ENCODE results near the gene ARHGAP44. TPM values are rescaled to one million over a fixed set of nuclear protein-coding genes. Genes with fewer than 3 reads are reported as not detected.
"Not testable (repeated sequence)": the region's sequence is repeated elsewhere in the genome, so short reads cannot be mapped to it uniquely, and the experiment has no call there.

Gene ARHGAP44
- total RNA-seq, 2 experiments from 2014 or later: 13.7 to 19.9 TPM

GRCh38 chr17:12877953-12878669, 88.8 kb downstream of the ARHGAP44 start:
- Histone ChIP-seq H4K20me1 (ENCODE audit: insufficient read depth, low read length) (no peaks in the 10 kb centered on the region), H2AFZ (ENCODE audit: low read length) (no peak overlapping the region), H3K4me1 (ENCODE audit: insufficient read depth, low read length, poor library complexity, severe bottlenecking) (no peaks in the 10 kb centered on the region), H3K36me3 (ENCODE audit: insufficient read depth, low read length) (no peaks in the 10 kb centered on the region), H3K4me3 (ENCODE audit: low read depth, low read length, poor library complexity, severe bottlenecking) (no peak overlapping the region), H3K27ac (ENCODE audit: low read depth, low read length, poor library complexity, severe bottlenecking) (no peak overlapping the region), H3K4me2 (ENCODE audit: low read length) (no peak overlapping the region), H3K79me2 (ENCODE audit: insufficient read depth, low read depth, low read length) (0 out of 2 replicates have a peak, but pooled peaks cover 4% of the 10 kb centered on the region), H3K9me3 (ENCODE audit: low read length) (no peaks in the 10 kb centered on the region), H3K9me2 (ENCODE audit: insufficient read depth, low read length) (no peaks in the 10 kb centered on the region)
- no TSS peak for BruUV-seq (replicated peaks)
- POLR2A ChIA-PET: interaction anchor here (0.7 kb wide), 1 partner anchor 20 kb away, joined by 3 read pairs; no protein-coding TSS in a partner anchor
- CTCF ChIA-PET (ENCODE audit: unreplicated experiment): no interaction called here
- no peak for DNase-seq (ENCODE audit: low spot score)
- intact Hi-C loops (cut with micrococcal nuclease; ENCODE audit: unreplicated experiment): no loop called here
- no peak for TF ChIP-seq EZH2phosphoT487 (IDR thresholded peaks at IDR 0.05; ENCODE audit: borderline replicate concordance, low read depth, low read length)
- no peak for TF ChIP-seq CTCF (conservative IDR thresholded peaks at IDR 0.05; ENCODE audit: low read length)

- H3K4me2 ChIP-seq (ENCODE audit: low read length); H3K9me2 ChIP-seq (ENCODE audit: insufficient read depth, low read length); H3K36me3 ChIP-seq (ENCODE audit: insufficient read depth, low read length); H3K4me1 ChIP-seq (ENCODE audit: insufficient read depth, low read length, poor library complexity, severe bottlenecking); CTCF ChIA-PET (ENCODE audit: unreplicated experiment); H3K27ac ChIP-seq (ENCODE audit: low read depth, low read length, poor library complexity, severe bottlenecking); H3K4me3 ChIP-seq (ENCODE audit: low read depth, low read length, poor library complexity, severe bottlenecking); BruUV-seq (replicated peaks); H3K79me2 ChIP-seq (ENCODE audit: insufficient read depth, low read depth, low read length); H2AFZ ChIP-seq (ENCODE audit: low read length); H3K9me3 ChIP-seq (ENCODE audit: low read length); POLR2A ChIA-PET; DNase-seq (ENCODE audit: low spot score); H4K20me1 ChIP-seq (ENCODE audit: insufficient read depth, low read length); intact Hi-C loops (cut with micrococcal nuclease; ENCODE audit: unreplicated experiment): not testable (repeated sequence)
Measured at GRCh38 chr17:12879096-12879495, 89.8 kb downstream of the ARHGAP44 start.

GRCh38 chr17:12883472-12883871, 94.2 kb downstream of the ARHGAP44 start:
- Histone ChIP-seq H3K79me2 (ENCODE audit: insufficient read depth, low read depth, low read length) (0 out of 2 replicates have a peak, but pooled peaks cover 4% of the 10 kb centered on the region), H3K4me3 (ENCODE audit: low read depth, low read length, poor library complexity, severe bottlenecking) (no peak overlapping the region), H3K9me2 (ENCODE audit: insufficient read depth, low read length) (no peaks in the 10 kb centered on the region), H2AFZ (ENCODE audit: low read length) (no peak overlapping the region), H3K9me3 (ENCODE audit: low read length) (peaks cover 3% of the 10 kb centered on the region; the same call in 1 of the 2 replicates), H3K4me2 (ENCODE audit: low read length) (no peak overlapping the region), H3K36me3 (ENCODE audit: insufficient read depth, low read length) (no peaks in the 10 kb centered on the region), H3K27ac (ENCODE audit: low read depth, low read length, poor library complexity, severe bottlenecking) (no peak overlapping the region), H4K20me1 (ENCODE audit: insufficient read depth, low read length) (no peaks in the 10 kb centered on the region), H3K4me1 (ENCODE audit: insufficient read depth, low read length, poor library complexity, severe bottlenecking) (no peaks in the 10 kb centered on the region)
- intact Hi-C loops (cut with micrococcal nuclease; ENCODE audit: unreplicated experiment): no loop called here
- no TSS peak for BruUV-seq (replicated peaks)
- ChIA-PET POLR2A (interaction anchor here (1.3 kb wide), 1 partner anchor 19 kb away, joined by 3 read pairs; no protein-coding TSS in a partner anchor), CTCF (ENCODE audit: unreplicated experiment) (no interaction called here)
- DNase-seq (ENCODE audit: low spot score): no peak
- TF ChIP-seq EZH2phosphoT487 (IDR thresholded peaks at IDR 0.05; ENCODE audit: borderline replicate concordance, low read depth, low read length) (no peak), CTCF (conservative IDR thresholded peaks at IDR 0.05; ENCODE audit: low read length) (no peak)

All from OCI-LY7 (cell line).